Placental pericyte (primary cell): ENCODE results near the gene USP16. TPM values are rescaled to one million over a fixed set of nuclear protein-coding genes. Genes with fewer than 3 reads are reported as not detected.

Source experiments
- total RNA-seq: library from RNA; depleted of rRNA; stranded (reverse); fragments of >200 nt; gene quantifications from 2 replicates; pipeline ENCODE4 v1.2.3, GENCODE V29; 2012

The USP16 gene
- total RNA-seq: 40.9 and 45.7 TPM in 2 replicates

DNA sequence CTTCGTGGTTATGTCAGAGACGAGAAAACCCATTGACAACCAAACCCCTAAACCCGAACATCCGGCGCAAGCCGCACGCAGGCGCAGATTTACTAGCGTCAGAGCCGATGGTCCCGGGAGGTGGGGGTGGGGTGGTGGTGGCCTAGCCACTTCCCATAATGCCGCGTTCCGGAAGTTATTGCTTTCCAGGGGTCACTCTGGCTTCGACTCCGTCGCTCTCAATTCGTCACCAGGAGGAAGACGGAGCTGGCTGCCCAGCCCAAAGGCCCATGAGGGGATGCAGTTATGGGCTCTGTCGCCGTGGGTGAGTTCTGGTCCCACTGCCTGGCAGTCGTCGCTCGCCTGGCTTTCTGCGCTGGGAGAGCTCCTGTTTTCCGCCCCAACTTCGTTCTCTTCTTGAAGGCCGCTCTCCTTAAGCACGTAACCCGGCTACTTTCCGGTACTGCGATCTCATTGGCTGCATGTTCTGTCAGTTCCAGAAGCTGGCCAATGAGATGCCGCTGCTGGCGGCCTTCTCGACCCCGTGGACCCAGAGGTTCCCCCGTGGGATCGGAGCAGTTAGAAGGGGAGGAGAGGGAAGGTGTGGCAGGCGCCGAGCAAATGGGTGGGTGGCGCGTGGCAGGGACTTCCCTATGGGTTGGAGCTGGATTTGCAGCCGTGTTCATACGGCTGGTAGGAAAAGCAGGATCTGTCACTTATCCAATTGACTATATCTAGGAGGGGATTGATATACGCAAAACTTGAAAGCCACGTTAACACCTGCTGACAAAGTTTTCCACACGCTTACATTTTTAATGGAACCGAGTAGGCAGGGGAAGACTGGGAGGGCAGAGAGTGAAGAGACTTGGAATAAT, at the start of gene USP16:
Gene USP16, plus strand, starts transcription at position 195 of the 854 bp plus-strand sequence. CDS start 3,246 bp downstream, outside the sequence.

DNA sequence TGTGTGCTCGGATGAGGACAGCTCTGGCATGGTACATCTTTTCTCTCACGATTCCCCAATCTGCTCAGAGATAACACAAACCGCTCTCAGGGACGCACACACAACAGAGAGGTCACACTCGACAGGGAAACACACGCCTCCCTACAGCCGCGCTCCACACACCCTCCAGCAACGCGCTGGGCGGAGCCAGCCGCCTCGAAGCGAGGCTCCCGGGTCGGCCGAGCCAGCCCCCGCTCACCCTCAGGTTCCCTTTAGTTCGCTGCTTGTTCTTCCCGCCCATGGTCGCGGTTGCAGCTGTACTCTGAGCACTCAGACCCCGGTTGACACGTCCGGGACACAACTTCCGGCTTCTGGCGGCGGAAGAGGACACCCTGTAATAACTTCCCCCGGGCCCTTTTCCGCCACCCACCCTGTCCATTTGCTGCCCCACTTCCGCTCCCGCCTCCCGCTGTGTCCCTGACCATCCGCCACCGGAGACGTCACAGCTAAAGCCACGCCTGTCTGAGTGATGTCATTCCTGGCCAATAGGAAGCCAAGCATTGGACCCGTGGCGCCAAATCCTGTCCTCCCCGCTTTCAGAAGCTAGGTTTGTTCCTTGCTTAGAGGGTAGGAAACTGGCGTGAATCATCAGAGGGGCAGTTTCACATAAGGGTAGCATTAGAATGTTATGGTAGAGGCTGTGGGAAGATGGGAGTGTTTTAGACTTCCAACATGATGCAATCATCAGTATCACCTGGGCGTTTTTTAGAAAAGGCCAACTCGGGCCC, 31.8 kb upstream of the USP16 start, which contains the start of gene LTN1:
Gene LTN1, minus strand, starts transcription at position 352 of the 767 bp plus-strand sequence. Its CDS starts 72 bp downstream, at position 280.

DNA sequence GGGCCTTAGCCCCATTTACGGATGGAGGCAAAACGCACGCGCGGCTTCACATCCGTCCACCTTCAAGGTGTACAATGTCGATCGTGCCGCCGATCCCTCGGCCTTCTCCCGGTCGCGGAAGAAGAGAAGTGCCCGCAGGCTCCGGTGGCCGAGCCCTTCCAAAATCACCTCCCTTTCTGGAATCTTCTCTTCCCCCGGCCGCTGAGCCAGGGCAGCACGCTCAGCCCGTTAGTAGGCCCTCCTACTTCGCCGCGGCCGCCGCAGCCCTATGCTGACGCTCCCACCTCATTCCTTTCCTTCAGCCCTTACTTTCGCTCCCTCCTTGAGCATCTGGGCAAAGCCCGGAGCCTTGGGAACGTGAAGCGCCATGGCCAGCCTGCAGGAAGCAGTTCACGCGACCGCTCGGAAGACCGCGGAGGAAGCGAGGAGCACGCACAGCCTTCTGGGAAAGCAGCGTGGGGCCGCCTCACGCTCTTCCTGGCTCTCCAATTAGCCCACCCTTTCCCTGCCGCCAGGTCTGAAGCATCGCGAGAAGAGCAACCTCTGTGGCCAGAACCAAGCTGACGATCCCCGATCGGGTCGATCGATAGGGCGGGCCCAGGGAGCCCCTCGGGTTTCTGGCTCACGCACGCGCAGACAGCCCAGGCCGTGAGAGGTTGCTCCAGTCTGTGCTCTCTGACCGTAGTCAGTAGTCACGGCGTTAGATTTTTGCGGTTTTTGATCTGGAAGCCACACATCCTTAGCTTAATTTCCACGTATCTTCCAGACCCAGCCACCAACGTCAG, 48.9 kb downstream of the USP16 start, which contains the start of gene CCT8:
Gene CCT8, minus strand, starts transcription at position 427 of the 785 bp plus-strand sequence. Its CDS starts 58 bp downstream, at position 369.

Other genes starting within 250 kb of the USP16 start
- 28.0 and 43.4 TPM in 2 replicates for gene LTN1, start 31.8 kb upstream of the USP16 start, total RNA-seq
- 15.3 and 21.5 TPM in 2 replicates for gene RWDD2B, start 5.3 kb upstream of the USP16 start, total RNA-seq
- gene CCT8, start 49.0 kb downstream of the USP16 start, total RNA-seq: 175 and 209 TPM in 2 replicates
- gene MAP3K7CL, start 106.0 kb downstream of the USP16 start, total RNA-seq: 15.1 and 26.6 TPM in 2 replicates